ENCODE data around the gene CD247.

- TF ChIP-seq ASH2L (IDR thresholded peaks at IDR 0.05; ENCODE audit: borderline replicate concordance, low read depth) (no peak), ETV6 (conservative IDR thresholded peaks at IDR 0.05 in 1 of 2, IDR thresholded peaks at IDR 0.05 in 1 of 2; ENCODE audit: borderline replicate concordance in 1 of 2, low read depth in 1 of 2) (no peak), CTCF (IDR thresholded peaks at IDR 0.05 in 2 of 3, conservative IDR thresholded peaks at IDR 0.05 in 1 of 3; ENCODE audit: control insufficient read depth in 2 of 3, extremely low read depth in 1 of 3, insufficient read depth in 1 of 3, low read depth in 3 of 3, low read length in 3 of 3) (no peak), SIN3A (IDR thresholded peaks at IDR 0.05; ENCODE audit: low read depth, low read length) (no peak), PAX8 (IDR thresholded peaks at IDR 0.05) (no peak), DPF2 (IDR thresholded peaks at IDR 0.05) (no peak), EZH2 (IDR thresholded peaks at IDR 0.05; ENCODE audit: borderline replicate concordance, control insufficient read depth, low read depth, low read length) (no peak), POLR2AphosphoS5 (IDR thresholded peaks at IDR 0.05; ENCODE audit: low read length) (no peak)
These were observed 113.4 kb downstream of the CD247 start for GRCh38 chr1:167404908-167405307.
